ENCODE results near the gene RPUSD1.

DNA sequence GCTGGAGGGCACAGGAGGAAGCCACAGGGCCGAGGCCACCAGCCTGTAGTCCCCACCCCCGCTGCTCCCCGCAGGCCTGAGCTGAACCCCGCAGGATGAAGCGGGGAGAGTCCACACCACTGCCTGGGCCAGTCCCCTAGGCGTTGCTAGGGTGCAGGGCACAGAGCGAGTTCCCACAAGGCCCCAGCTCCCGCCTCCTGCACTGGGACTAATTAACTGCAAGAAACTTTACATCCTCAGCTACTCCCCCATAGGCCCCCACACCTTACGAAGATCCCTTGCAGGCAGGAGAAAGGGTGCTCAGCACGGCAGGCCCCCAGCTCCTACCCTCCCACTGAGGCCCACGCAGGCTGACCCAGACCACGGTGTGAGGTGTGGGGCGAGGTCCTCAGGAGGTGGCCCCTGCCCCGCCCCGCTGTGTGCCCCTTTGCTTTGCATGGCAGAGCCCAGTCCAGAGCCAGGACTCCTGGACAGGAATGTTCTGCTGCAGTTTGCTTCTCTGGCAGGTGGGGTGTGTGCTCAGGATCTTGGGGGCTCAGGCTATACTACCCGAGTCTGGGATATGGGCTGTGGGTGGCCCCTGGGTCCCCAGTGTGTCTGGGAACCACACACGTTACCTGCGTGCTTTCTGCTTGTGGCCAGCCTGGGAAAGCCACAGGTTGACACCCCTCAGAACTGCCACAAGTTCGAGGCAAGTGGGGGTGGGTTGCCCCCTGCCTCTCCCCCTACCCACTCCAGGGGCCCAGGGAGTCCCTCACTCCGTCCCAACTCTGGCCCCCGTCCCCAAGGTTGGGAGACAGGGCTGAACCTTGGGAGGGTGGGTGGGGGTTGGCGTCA is 11.1 kb upstream of the RPUSD1 start:
- no peak for TF ChIP-seq POLR2AphosphoS5 (IDR thresholded peaks at IDR 0.05)
- no peak for TF ChIP-seq POLR2A (IDR thresholded peaks at IDR 0.05)

All from stomach (tissue), 4 donors.